ENCODE data around the gene PHKA2. TPM values are rescaled to one million over a fixed set of nuclear protein-coding genes. Genes with fewer than 3 reads are reported as not detected.
"Not testable (repeated sequence)": the region's sequence is repeated elsewhere in the genome, so short reads cannot be mapped to it uniquely, and the experiment has no call there.

The PHKA2 gene
- total RNA-seq (10 to 100 TPM; 24.1 to 54.3 (median 44.1) TPM), polyA plus RNA-seq (10 to 100 TPM in 1 of 2 donors, 1 to 10 TPM in 1; 7.9 to 11.0 TPM), total RNA-seq (68.1 reads per million, percentile 77 among the genes with 10 or more reads in this experiment)

- ChIA-PET POLR2A (no interaction called here), CTCF (no interaction called here)
- H3K9me3 Mint-ChIP-seq, result no peaks in the 10 kb centered on the region
- H3K27ac Mint-ChIP-seq, result peak within 1 kb of the TSS; percentile 86 to 98 (median 95)
- peak within 1 kb of the TSS; percentile 77 to 92 (median 86) for H3K4me3 Mint-ChIP-seq
- intact Hi-C loops (cut with micrococcal nuclease), result loop anchor here (1.0 to 2.0 kb wide), 11 partner anchors 29 to 1247 kb away; partner anchors contain the start of genes BCLAF3 (in 2 of the 2), CDKL5 (in 2 of the 2), PDHA1 (in 2 of the 2) and EIF1AX (in 1 of the 2)
- H3K27me3 Mint-ChIP-seq, result no peaks in the 10 kb centered on the region
- DNase-seq (peak in 4 of 9 donors; percentile 15 to 61 (median 20)), ATAC-seq (peak; percentile 26)
- Histone ChIP-seq H3K9me3 (ENCODE audit: control insufficient read depth in 2 of 3, low read length in 3 of 3) (no peaks in the 10 kb centered on the region), H3K27ac (ENCODE audit: low read depth, low read length) (peak within 1 kb of the TSS; percentile 96), H3K4me3 (ENCODE audit: low read length) (peak within 1 kb of the TSS; percentile 59), H3K36me3 (ENCODE audit: control insufficient read depth in 2 of 3, insufficient read depth in 3 of 3, low read length in 3 of 3) (peaks cover 0 to 7% (median 0%) of the 10 kb centered on the region in 3 experiments), H3K27me3 (ENCODE audit: control insufficient read depth in 2 of 2, insufficient read depth in 2 of 2, low read length in 2 of 2) (no peaks in the 10 kb centered on the region), H3K4me1 (ENCODE audit: control insufficient read depth in 2 of 2, insufficient read depth in 2 of 2, low read length in 2 of 2) (peaks cover 3 to 17% of the 10 kb centered on the region in 2 donors)
- H3K4me1 Mint-ChIP-seq, result peaks cover 5 to 25% (median 10%) of the 10 kb centered on the region in 7 donors
- no peaks in the 10 kb centered on the region for H3K36me3 Mint-ChIP-seq
Measured at GRCh38 chrX:18983666-18984380, at the start of gene PHKA2. Gene PHKA2 (minus strand): TSS chrX:18984114. CDS start chrX:18983932, 182 bp downstream.

DNA sequence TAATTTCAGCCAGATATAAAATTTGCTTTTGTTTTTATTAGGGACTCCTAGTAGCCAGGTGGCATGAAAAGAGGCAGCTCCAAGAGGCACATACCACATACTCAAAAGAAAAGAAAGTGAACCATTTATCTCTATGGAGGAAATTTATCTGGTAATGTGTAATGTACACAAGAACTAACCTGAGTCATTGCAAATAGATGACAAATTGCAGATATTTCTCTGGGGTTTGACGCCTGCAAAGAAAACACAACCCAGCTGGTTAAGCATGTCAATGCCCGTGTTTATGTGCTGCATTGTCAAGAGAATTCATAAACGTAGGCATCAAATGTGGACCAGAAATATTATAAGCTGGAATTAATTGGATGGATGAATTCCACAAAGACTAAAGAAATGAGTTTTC, 46.9 kb upstream of the PHKA2 start:
- intact Hi-C loops (cut with micrococcal nuclease), result no loop called here
- no peaks in the 10 kb centered on the region for H3K36me3 Mint-ChIP-seq
- Histone ChIP-seq H3K27me3 (ENCODE audit: control insufficient read depth in 2 of 2, insufficient read depth in 2 of 2, low read length in 2 of 2) (no peaks in the 10 kb centered on the region), H3K36me3 (ENCODE audit: control insufficient read depth in 2 of 3, insufficient read depth in 3 of 3, low read length in 3 of 3) (no peaks in the 10 kb centered on the region), H3K4me3 (ENCODE audit: low read length) (no peak overlapping the region), H3K27ac (ENCODE audit: low read depth, low read length) (no peak overlapping the region), H3K4me1 (ENCODE audit: control insufficient read depth in 2 of 2, insufficient read depth in 2 of 2, low read length in 2 of 2) (no peaks in the 10 kb centered on the region), H3K9me3 (ENCODE audit: control insufficient read depth in 2 of 3, low read length in 3 of 3) (no peaks in the 10 kb centered on the region)
- no peak overlapping the region for H3K27ac Mint-ChIP-seq
- no peaks in the 10 kb centered on the region for H3K4me1 Mint-ChIP-seq
- no peaks in the 10 kb centered on the region for H3K9me3 Mint-ChIP-seq
- ATAC-seq, result no peak
- POLR2A ChIA-PET, result no interaction called here
- no peak overlapping the region for H3K4me3 Mint-ChIP-seq
- no peak for DNase-seq
- CTCF ChIA-PET, result no interaction called here
- no peaks in the 10 kb centered on the region for H3K27me3 Mint-ChIP-seq

- no peak overlapping the region for H3K4me3 Mint-ChIP-seq
- no peaks in the 10 kb centered on the region for H3K4me1 Mint-ChIP-seq
- H3K9me3 Mint-ChIP-seq, result no peaks in the 10 kb centered on the region
- intact Hi-C loops (cut with micrococcal nuclease), result no loop called here
- H3K4me1 ChIP-seq (ENCODE audit: control insufficient read depth in 2 of 2, insufficient read depth in 2 of 2, low read length in 2 of 2), result no peaks in the 10 kb centered on the region
- H3K27ac Mint-ChIP-seq, result no peak overlapping the region
- no peak overlapping the region for H3K27ac ChIP-seq (ENCODE audit: low read depth, low read length)
- H3K27me3 Mint-ChIP-seq, result no peaks in the 10 kb centered on the region
- H3K4me3 ChIP-seq (ENCODE audit: low read length), result no peak overlapping the region
- ChIA-PET CTCF (no interaction called here), POLR2A (no interaction called here)
- no peaks in the 10 kb centered on the region for H3K36me3 ChIP-seq (ENCODE audit: control insufficient read depth in 2 of 3, insufficient read depth in 3 of 3, low read length in 3 of 3)
- H3K27me3 ChIP-seq (ENCODE audit: control insufficient read depth in 2 of 2, insufficient read depth in 2 of 2, low read length in 2 of 2), result no peaks in the 10 kb centered on the region
- no peaks in the 10 kb centered on the region for H3K36me3 Mint-ChIP-seq
- no peaks in the 10 kb centered on the region for H3K9me3 ChIP-seq (ENCODE audit: control insufficient read depth in 2 of 3, low read length in 3 of 3)
- no peak for ATAC-seq
- DNase-seq, result no peak
Measured at GRCh38 chrX:19028560-19028959, 44.6 kb upstream of the PHKA2 start.

DNA sequence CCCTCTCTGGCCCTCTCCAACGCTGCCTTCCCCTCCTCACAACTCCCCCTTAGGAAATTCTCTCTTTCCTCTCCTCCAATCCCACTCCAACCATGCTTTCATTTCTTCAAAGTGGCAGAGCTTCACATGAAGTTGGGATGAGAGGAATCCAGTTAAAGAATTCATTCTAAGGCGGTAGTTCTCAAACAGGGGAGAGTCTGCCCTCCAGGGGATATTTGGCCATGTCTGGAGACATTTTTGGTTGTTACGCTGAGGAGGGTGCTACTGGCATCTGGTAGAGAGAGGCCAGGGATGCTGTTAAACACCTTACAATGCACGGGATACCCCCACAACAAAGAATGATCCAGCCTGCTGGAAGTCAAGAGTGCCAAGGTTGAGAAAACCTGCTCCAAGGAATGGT, 40.5 kb upstream of the PHKA2 start:
- ATAC-seq (no peak), DNase-seq (no peak)
- Histone ChIP-seq H3K27ac (ENCODE audit: low read depth, low read length) (no peak overlapping the region), H3K4me3 (ENCODE audit: low read length) (no peak overlapping the region), H3K27me3 (ENCODE audit: control insufficient read depth in 2 of 2, insufficient read depth in 2 of 2, low read length in 2 of 2) (no peaks in the 10 kb centered on the region), H3K4me1 (ENCODE audit: control insufficient read depth in 2 of 2, insufficient read depth in 2 of 2, low read length in 2 of 2) (no peaks in the 10 kb centered on the region), H3K9me3 (ENCODE audit: control insufficient read depth in 2 of 3, low read length in 3 of 3) (no peaks in the 10 kb centered on the region), H3K36me3 (ENCODE audit: control insufficient read depth in 2 of 3, insufficient read depth in 3 of 3, low read length in 3 of 3) (no peaks in the 10 kb centered on the region)
- Mint-ChIP-seq H3K9me3 (no peaks in the 10 kb centered on the region), H3K36me3 (no peaks in the 10 kb centered on the region), H3K27me3 (no peaks in the 10 kb centered on the region), H3K27ac (no peak overlapping the region), H3K4me1 (peaks cover 0 to 1% (median 0%) of the 10 kb centered on the region in 7 donors), H3K4me3 (no peak overlapping the region)
- POLR2A ChIA-PET, result no interaction called here
- CTCF ChIA-PET, result no interaction called here
- intact Hi-C loops (cut with micrococcal nuclease), result no loop called here

DNA sequence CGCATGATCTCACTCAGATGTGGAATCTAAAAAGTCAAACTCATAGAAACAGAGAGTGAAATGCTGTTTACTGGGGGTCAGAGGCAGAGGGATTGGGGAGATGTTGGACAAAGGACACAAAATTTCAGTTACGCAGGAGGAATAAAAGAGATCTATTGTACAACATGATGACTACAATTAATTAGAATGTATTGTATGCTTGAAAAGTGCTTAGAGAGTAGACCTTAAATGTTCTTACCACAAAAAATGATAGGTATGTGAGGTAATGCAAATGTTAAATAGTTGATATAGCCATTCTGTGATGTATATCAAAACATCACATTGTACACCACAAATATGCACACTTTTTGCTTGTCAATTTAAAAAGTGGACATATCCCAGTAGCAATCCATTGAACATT, 36.1 kb upstream of the PHKA2 start:
- H3K4me1 Mint-ChIP-seq, result peaks cover 0 to 1% (median 0%) of the 10 kb centered on the region in 7 donors
- H3K27me3 Mint-ChIP-seq, result no peaks in the 10 kb centered on the region
- H3K9me3 Mint-ChIP-seq, result no peaks in the 10 kb centered on the region
- Histone ChIP-seq H3K9me3 (ENCODE audit: control insufficient read depth in 2 of 3, low read length in 3 of 3) (no peaks in the 10 kb centered on the region), H3K36me3 (ENCODE audit: control insufficient read depth in 2 of 3, insufficient read depth in 3 of 3, low read length in 3 of 3) (no peaks in the 10 kb centered on the region), H3K27me3 (ENCODE audit: control insufficient read depth in 2 of 2, insufficient read depth in 2 of 2, low read length in 2 of 2) (no peaks in the 10 kb centered on the region), H3K27ac (ENCODE audit: low read depth, low read length) (no peak overlapping the region), H3K4me1 (ENCODE audit: control insufficient read depth in 2 of 2, insufficient read depth in 2 of 2, low read length in 2 of 2) (no peaks in the 10 kb centered on the region), H3K4me3 (ENCODE audit: low read length) (no peak overlapping the region)
- H3K4me3 Mint-ChIP-seq, result no peak overlapping the region
- H3K36me3 Mint-ChIP-seq, result no peaks in the 10 kb centered on the region
- POLR2A ChIA-PET, result no interaction called here
- no peak for DNase-seq
- intact Hi-C loops (cut with micrococcal nuclease), result no loop called here
- no peak for ATAC-seq
- CTCF ChIA-PET, result no interaction called here
- H3K27ac Mint-ChIP-seq, result peak overlapping the region in 1 of 9 donors; percentile 40

DNA sequence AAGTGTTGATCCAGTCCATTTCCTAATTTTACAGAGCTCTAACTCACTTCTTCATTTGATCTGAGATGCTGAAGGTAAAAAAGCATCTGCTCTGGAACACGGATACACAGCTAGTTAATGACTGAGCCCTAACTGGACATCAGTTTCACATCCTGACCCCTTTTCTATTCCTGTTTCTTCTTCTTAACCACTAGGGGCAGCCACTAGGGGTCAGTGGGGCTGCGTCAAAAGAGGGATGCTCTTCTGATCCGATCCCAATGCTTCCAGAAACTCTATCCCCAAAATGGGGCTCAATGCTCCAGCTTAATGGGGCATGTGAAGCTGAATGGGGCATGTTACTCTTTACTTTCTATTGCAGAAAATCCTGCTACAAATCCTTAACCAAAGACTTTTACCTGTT, 33.4 kb upstream of the PHKA2 start:
- H3K4me1 Mint-ChIP-seq, result no peaks in the 10 kb centered on the region
- H3K27ac ChIP-seq (ENCODE audit: low read depth, low read length), result no peak overlapping the region
- no peaks in the 10 kb centered on the region for H3K27me3 ChIP-seq (ENCODE audit: control insufficient read depth in 2 of 2, insufficient read depth in 2 of 2, low read length in 2 of 2)
- no peaks in the 10 kb centered on the region for H3K36me3 Mint-ChIP-seq
- H3K4me3 ChIP-seq (ENCODE audit: low read length), result no peak overlapping the region
- H3K9me3 ChIP-seq (ENCODE audit: control insufficient read depth in 2 of 3, low read length in 3 of 3), result no peaks in the 10 kb centered on the region
- no peak overlapping the region for H3K27ac Mint-ChIP-seq
- no peaks in the 10 kb centered on the region for H3K27me3 Mint-ChIP-seq
- no peak for DNase-seq
- CTCF ChIA-PET, result no interaction called here
- H3K36me3 ChIP-seq (ENCODE audit: control insufficient read depth in 2 of 3, insufficient read depth in 3 of 3, low read length in 3 of 3), result no peaks in the 10 kb centered on the region
- H3K4me1 ChIP-seq (ENCODE audit: control insufficient read depth in 2 of 2, insufficient read depth in 2 of 2, low read length in 2 of 2), result no peaks in the 10 kb centered on the region
- no peak overlapping the region for H3K4me3 Mint-ChIP-seq
- no peak for ATAC-seq
- H3K9me3 Mint-ChIP-seq, result no peaks in the 10 kb centered on the region
- POLR2A ChIA-PET, result no interaction called here
- intact Hi-C loops (cut with micrococcal nuclease), result no loop called here

DNA sequence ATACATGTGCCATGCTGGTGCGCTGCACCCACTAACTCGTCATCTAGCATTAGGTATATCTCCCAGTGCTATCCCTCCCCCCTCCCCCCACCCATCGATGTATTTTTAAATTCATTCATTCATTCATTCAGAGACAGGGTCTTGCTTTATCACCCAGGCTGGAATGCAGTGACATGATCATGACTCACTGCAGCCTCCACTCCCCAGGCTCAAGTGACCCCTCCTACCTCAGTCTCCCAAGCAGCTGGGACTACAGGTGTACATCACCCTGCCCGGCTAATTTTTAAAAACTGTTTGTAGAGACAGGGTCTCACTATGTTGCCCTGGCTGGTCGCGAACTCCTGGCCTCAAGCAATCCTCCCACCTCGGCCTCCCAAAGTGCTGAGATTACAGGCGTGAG, 32.7 kb upstream of the PHKA2 start:
- H3K9me3 Mint-ChIP-seq; ATAC-seq; H3K27me3 Mint-ChIP-seq; H3K9me3 ChIP-seq (ENCODE audit: control insufficient read depth in 2 of 3, low read length in 3 of 3); intact Hi-C loops (cut with micrococcal nuclease); CTCF ChIA-PET; H3K27ac Mint-ChIP-seq; H3K36me3 ChIP-seq (ENCODE audit: control insufficient read depth in 2 of 3, insufficient read depth in 3 of 3, low read length in 3 of 3); H3K27ac ChIP-seq (ENCODE audit: low read depth, low read length); POLR2A ChIA-PET; H3K4me3 Mint-ChIP-seq; H3K27me3 ChIP-seq (ENCODE audit: control insufficient read depth in 2 of 2, insufficient read depth in 2 of 2, low read length in 2 of 2); H3K4me3 ChIP-seq (ENCODE audit: low read length); DNase-seq; H3K4me1 ChIP-seq (ENCODE audit: control insufficient read depth in 2 of 2, insufficient read depth in 2 of 2, low read length in 2 of 2); H3K4me1 Mint-ChIP-seq; H3K36me3 Mint-ChIP-seq: not testable (repeated sequence)

Measured in naive thymus-derived CD4-positive, alpha-beta T cell (primary cell).